SK-N-SH (cell line): ENCODE data around the gene PPP2R2B. TPM values are rescaled to one million over a fixed set of nuclear protein-coding genes. Genes with fewer than 3 reads are reported as not detected.

ENCODE experiments used
- CTCF ChIA-PET: fragments of 300-600, 350-600 bp; formaldehyde crosslinking; extraction: SDS; loops from one replicate; lab custom pipeline; 2021; lab: Yijun Ruan, JAX
- POLR2A ChIA-PET: fragments of 350-600 bp; sonication (Branson Sonifier 250); formaldehyde crosslinking; extraction: SDS; loops from one replicate; lab custom pipeline; 2020; ENCODE audit warnings: antibody characterized with exemption, inconsistent platforms; lab: Yijun Ruan, JAX
- DNase-seq: peaks from one replicate; pipeline ENCODE4 v3.0.0; 2012
- H2AFZ ChIP-seq: fragments of 200-600 bp; sonication (generic); 2 replicates; pipeline ENCODE4 v1.8.1; 2016; ENCODE audit warnings: antibody characterized with exemption, mild to moderate bottlenecking, low read depth
- H3F3A ChIP-seq: fragments of 200-600 bp; sonication (generic); replicated peaks from 2 replicates; pipeline ENCODE3; 2016; ENCODE audit warnings: antibody characterized with exemption, mild to moderate bottlenecking; ENCODE audit not compliant: insufficient read depth
- H3K27ac ChIP-seq, 2 experiments: fragments of 200-500 bp in 1 of 2; fragments of 200-600 bp in 1 of 2; sonication (Bioruptor generic) in 1 of 2; sonication (generic), shearing (Covaris generic) in 1 of 2; 2 replicates each; pipeline versions ENCODE4 v1.5.1 to v1.6.1; 2014 to 2016; ENCODE audit warnings: low read depth in 2 of 2, inconsistent platforms in 1 of 2, low read length in 1 of 2, mild to moderate bottlenecking in 1 of 2, mixed read lengths in 1 of 2
- H3K27me3 ChIP-seq: fragments of 200-600 bp; sonication (generic), shearing (Covaris generic); 2 replicates; pipeline ENCODE4 v1.6.1; 2016; ENCODE audit warnings: mixed run types; ENCODE audit not compliant: insufficient read depth
- H3K36me3 ChIP-seq, 2 experiments: fragments of 200-500 bp in 1 of 2; fragments of 200-600 bp in 1 of 2; sonication (Bioruptor generic) in 1 of 2; sonication (generic) in 1 of 2; replicated peaks in 1 of 2; 2 replicates each; pipeline versions ENCODE3 to v1.5.1; 2014 to 2016; ENCODE audit warnings: low read length in 1 of 2, mild to moderate bottlenecking in 1 of 2; ENCODE audit not compliant: insufficient read depth in 2 of 2, control insufficient read depth in 1 of 2
- H3K4me1 ChIP-seq, 2 experiments: fragments of 200-500 bp in 1 of 2; fragments of 200-600 bp in 1 of 2; sonication (Bioruptor generic) in 1 of 2; sonication (generic), shearing (Covaris generic) in 1 of 2; 2 replicates each; pipeline versions ENCODE4 v1.5.1 to v1.6.1; 2014 to 2016; ENCODE audit warnings: low read depth in 1 of 2, low read length in 1 of 2, mixed run types in 1 of 2; ENCODE audit not compliant: insufficient read depth in 2 of 2, control insufficient read depth in 1 of 2
- H3K4me2 ChIP-seq: fragments of 200-600 bp; sonication (generic), shearing (Covaris generic); 2 replicates; pipeline ENCODE4 v1.6.1; 2017; ENCODE audit warnings: mixed run types
- H3K4me3 ChIP-seq, 2 experiments: fragments of 200-500 bp in 1 of 2; fragments of 200-600 bp in 1 of 2; sonication (Bioruptor generic) in 1 of 2; sonication (generic), shearing (Covaris generic) in 1 of 2; 2 replicates each; pipeline versions ENCODE4 v1.5.1 to v1.8.1; 2014 to 2016; ENCODE audit warnings: low read depth in 2 of 2, inconsistent platforms in 1 of 2, low read length in 1 of 2, mild to moderate bottlenecking in 1 of 2, mixed read lengths in 1 of 2, moderate library complexity in 1 of 2
- H3K79me2 ChIP-seq: fragments of 200-600 bp; sonication (generic); 2 replicates; pipeline ENCODE4 v1.8.1; 2017; ENCODE audit warnings: mild to moderate bottlenecking; ENCODE audit not compliant: insufficient read depth
- H3K9ac ChIP-seq: fragments of 200-600 bp; sonication (generic); 2 replicates; pipeline ENCODE4 v1.6.1; 2017; ENCODE audit warnings: mixed run types
- H3K9me2 ChIP-seq: fragments of 200-600 bp; sonication (generic); 2 replicates; pipeline ENCODE4 v1.6.1; 2017; ENCODE audit warnings: mixed run types
- H3K9me3 ChIP-seq: fragments of 200-600 bp; sonication (generic); 2 replicates; pipeline ENCODE4 v1.6.1; 2017; ENCODE audit warnings: mixed run types, mild to moderate bottlenecking, moderate library complexity
- H4K20me1 ChIP-seq: fragments of 200-600 bp; sonication (generic); 2 replicates; pipeline ENCODE4 v1.6.1; 2017; ENCODE audit warnings: mild to moderate bottlenecking, mixed run types; ENCODE audit not compliant: insufficient read depth
- CHD2 ChIP-seq: fragments of 150-350 bp; IDR thresholded peaks from 2 replicates; pipeline ENCODE4 v1.6.1; 2018; ENCODE audit warnings: low read length; ENCODE audit not compliant: partially characterized antibody
- EP300 ChIP-seq, 2 experiments: IDR thresholded peaks; 2 replicates each; pipeline versions ENCODE4 v1.4.0 to v1.6.1; 2012; ENCODE audit warnings: borderline replicate concordance in 1 of 2, low read depth in 1 of 2, low read length in 1 of 2
- FOSL2 ChIP-seq: IDR thresholded peaks from 2 replicates; pipeline ENCODE4 v1.4.0; 2012; ENCODE audit warnings: low read depth, mild to moderate bottlenecking, moderate library complexity, borderline replicate concordance
- FOXJ3 ChIP-seq: sonication (generic); formaldehyde crosslinking; IDR thresholded peaks from 2 replicates; pipeline ENCODE4 v1.5.1; 2020; ENCODE audit warnings: mild to moderate bottlenecking, missing genetic modification reagents
- FOXM1 ChIP-seq: IDR thresholded peaks from 2 replicates; pipeline ENCODE4 v1.4.0; 2012; ENCODE audit warnings: low read depth, mild to moderate bottlenecking
- IRF3 ChIP-seq: fragments of 150-350 bp; IDR thresholded peaks from 2 replicates; pipeline ENCODE4 v1.6.1; 2016; ENCODE audit warnings: mild to moderate bottlenecking, low read depth, low read length
- MEF2A ChIP-seq: IDR thresholded peaks from 2 replicates; pipeline ENCODE4 v1.4.0; 2012; ENCODE audit warnings: low read depth, borderline replicate concordance
- NFIC ChIP-seq: IDR thresholded peaks from 2 replicates; pipeline ENCODE4 v1.4.0; 2012; ENCODE audit warnings: borderline replicate concordance
- PBX3 ChIP-seq: IDR thresholded peaks from 2 replicates; pipeline ENCODE4; 2012
- RCOR1 ChIP-seq: fragments of 150-350 bp; IDR thresholded peaks from 2 replicates; pipeline ENCODE4 v1.6.1; 2017; ENCODE audit warnings: antibody characterized with exemption, low read length
- SMC3 ChIP-seq: IDR thresholded peaks from 2 replicates; pipeline ENCODE4 v1.6.1; 2012; ENCODE audit warnings: low read depth, low read length, improper control_type of control experiment
- TAF1 ChIP-seq: IDR thresholded peaks from 2 replicates; pipeline ENCODE4 v1.6.1; 2012; ENCODE audit warnings: low read depth, mild to moderate bottlenecking, low read length, moderate library complexity, borderline replicate concordance
- TCF12 ChIP-seq: IDR thresholded peaks from 2 replicates; pipeline ENCODE4 v1.4.0; 2012
- ZBTB33 ChIP-seq: IDR thresholded peaks from 2 replicates; pipeline ENCODE4 v1.4.0; 2012; ENCODE audit warnings: low read depth, borderline replicate concordance
- WGBS: methylation state at CpG from one replicate; pipeline ENCODE4 v1.1.6; 2017; ENCODE audit warnings: low lambda C conversion rate; 5-methylcytosine and 5-hydroxymethylcytosine counted together
- polyA plus RNA-seq, 3 experiments: library from polyadenylated mRNA; depleted of rRNA; stranded (reverse); fragments of >200 nt; gene quantifications; 2 replicates each; pipeline ENCODE4 v1.2.3, GENCODE V29; 2012

Gene PPP2R2B
- polyA plus RNA-seq, 1 of the 3 experiments (the other 2 are of a cell fraction): 11.4 TPM

GRCh38 chr5:146640285-146640896 lies 238.2 kb downstream of the PPP2R2B start:
- CTCF ChIA-PET: no interaction called here
- Histone ChIP-seq H3K36me3 (peaks cover 0 to 2% of the 10 kb centered on the region in 2 experiments), H3K4me3 (no peak overlapping the region)
- TF ChIP-seq IRF3: no peak
- TF ChIP-seq, all 33 proteins: peak for 0
- Histone ChIP-seq H3K27ac (no peak overlapping the region), H2AFZ (no peak overlapping the region), H3K4me2 (no peak overlapping the region), H4K20me1 (no peaks in the 10 kb centered on the region), H3K9ac (no peak overlapping the region), H3K27me3 (no peaks in the 10 kb centered on the region), H3K4me1 (peaks cover 0 to 4% of the 10 kb centered on the region in 2 experiments; a peak in 2 of 4 replicates), H3K9me3 (no peaks in the 10 kb centered on the region), H3K9me2 (no peaks in the 10 kb centered on the region), H3K79me2 (no peaks in the 10 kb centered on the region), H3F3A (no peaks in the 10 kb centered on the region)
- no peak for DNase-seq
- WGBS: 71% methylated on average over 7 of the region's 7 CpGs
- POLR2A ChIA-PET: no interaction called here

- no peak overlapping the region for H3K27ac ChIP-seq
- no peaks in the 10 kb centered on the region for H3F3A ChIP-seq
- peaks cover 0 to 2% of the 10 kb centered on the region in 2 experiments for H3K36me3 ChIP-seq
- ChIA-PET CTCF (interaction anchor here (0.9 to 2.6 kb wide), 3 partner anchors 18 to 331 kb away, joined by 3 to 12 read pairs (median 3); no protein-coding TSS in a partner anchor), POLR2A (no interaction called here)
- H3K4me3 ChIP-seq: no peak overlapping the region
- H4K20me1 ChIP-seq: no peaks in the 10 kb centered on the region
- no peak overlapping the region for H3K9ac ChIP-seq
- no peak for DNase-seq
- TF ChIP-seq FOSL2: no peak
- peaks cover 0 to 6% of the 10 kb centered on the region in 2 experiments; a peak in 1 of 4 replicates for H3K4me1 ChIP-seq
- no peaks in the 10 kb centered on the region for H3K9me2 ChIP-seq
- H3K27me3 ChIP-seq: no peaks in the 10 kb centered on the region
- no peaks in the 10 kb centered on the region for H3K9me3 ChIP-seq
- 63% methylated on average over 3 of the region's 3 CpGs for WGBS
- H2AFZ ChIP-seq: no peak overlapping the region
- no peaks in the 10 kb centered on the region for H3K79me2 ChIP-seq
- no peak overlapping the region for H3K4me2 ChIP-seq
Observed at GRCh38 chr5:146635443-146635842, 243.1 kb downstream of the PPP2R2B start.

- H3K79me2 ChIP-seq: no peaks in the 10 kb centered on the region
- 73% methylated on average over 8 of the region's 8 CpGs for WGBS
- H2AFZ ChIP-seq: no peak overlapping the region
- no peak overlapping the region for H3K4me2 ChIP-seq
- no peaks in the 10 kb centered on the region for H3K9me2 ChIP-seq
- H3K9ac ChIP-seq: no peak overlapping the region
- H4K20me1 ChIP-seq: no peaks in the 10 kb centered on the region
- H3K27ac ChIP-seq: no peak overlapping the region
- peaks cover 0 to 2% of the 10 kb centered on the region in 2 experiments for H3K36me3 ChIP-seq
- H3K4me3 ChIP-seq: no peak overlapping the region
- no peaks in the 10 kb centered on the region for H3K9me3 ChIP-seq
- ChIA-PET CTCF (interaction anchor here (0.6 to 2.6 kb wide), 3 partner anchors 195 to 333 kb away, joined by 3 to 12 read pairs (median 3); no protein-coding TSS in a partner anchor), POLR2A (no interaction called here)
- no peaks in the 10 kb centered on the region for H3F3A ChIP-seq
- H3K27me3 ChIP-seq: no peaks in the 10 kb centered on the region
- no peak for DNase-seq
- peaks cover 0 to 12% of the 10 kb centered on the region in 2 experiments; a peak in 1 of 4 replicates for H3K4me1 ChIP-seq
- TF ChIP-seq RCOR1 (no peak), PBX3 (no peak), SMC3 (no peak), IRF3 (no peak), FOXM1 (no peak), FOXJ3 (CRISPR knock-in tag) (no peak), MEF2A (no peak), TCF12 (no peak), ZBTB33 (no peak), CHD2 (no peak), EP300 (IDR thresholded peaks at IDR 0.05; ENCODE audit: borderline replicate concordance in 1 of 2, low read depth in 1 of 2, low read length in 1 of 2) (no peak), TAF1 (no peak), NFIC (no peak)
- TF ChIP-seq, all 33 proteins: peak for 0
Observed at GRCh38 chr5:146633323-146633764, 245.2 kb downstream of the PPP2R2B start.
